SK-MEL-5 (cell line): ENCODE results near the gene FCHO1. TPM values are rescaled to one million over a fixed set of nuclear protein-coding genes. Genes with fewer than 3 reads are reported as not detected.

Experiments
- DNase-seq: peaks from one replicate; pipeline ENCODE4 v3.0.0-alpha.2; 2016; ENCODE audit warnings: low read depth, low spot score
- in situ Hi-C: cut with HindIII; loops from 2 replicates; pipeline ENCODE4 v1.10.0; 2016; ENCODE audit warnings: low sequenced_read_pairs, high pct_unique_total_duplicates, low pct_unique_long_range_greater_than_20kb
- total RNA-seq: library from RNA; depleted of rRNA; stranded (reverse); fragments of >200 nt; shearing (Covaris generic); gene quantifications from 2 replicates; pipeline ENCODE4 v1.2.3, GENCODE V29; 2014; rRNA removed

Gene FCHO1
- total RNA-seq, 1 experiment from 2014 or later = 0.92 TPM

GRCh38 chr19:17832443-17833208 is 81.3 kb downstream of the FCHO1 start:
- in situ Hi-C loops = no loop called here

GRCh38 chr19:17834350-17835181 is 83.3 kb downstream of the FCHO1 start:
- in situ Hi-C loops = no loop called here
- DNase-seq = no peak

More at GRCh38 chr19:17832443-17833208, 81.3 kb downstream of the FCHO1 start:
- DNase-seq = no peak

GRCh38 chr19:17835182-17836006 is 84.1 kb downstream of the FCHO1 start:
- in situ Hi-C loops = no loop called here
- DNase-seq = peak; percentile 34

- no peak for DNase-seq
- in situ Hi-C loops = no loop called here
Measured at GRCh38 chr19:17836530-17836929, 85.3 kb downstream of the FCHO1 start.

GRCh38 chr19:17837972-17838371 is 86.7 kb downstream of the FCHO1 start:
- in situ Hi-C loops = no loop called here
- DNase-seq = no peak

Other genes starting within 250 kb of the FCHO1 start
- gene PGLS, start 239.8 kb upstream of the FCHO1 start, total RNA-seq = 58.6 and 59.2 TPM in 2 replicates
- gene COLGALT1, start 195.8 kb upstream of the FCHO1 start, total RNA-seq = 85.1 and 86.6 TPM in 2 replicates
- 0.26 and 0.61 TPM in 2 replicates for gene UNC13A, start 63.1 kb upstream of the FCHO1 start, total RNA-seq
- gene MAP1S, start 32.0 kb upstream of the FCHO1 start, total RNA-seq = 10.0 and 12.3 TPM in 2 replicates
- not detected in 2 replicates for gene B3GNT3, start 43.7 kb downstream of the FCHO1 start, total RNA-seq
- not detected in 2 replicates for gene INSL3, start 70.0 kb downstream of the FCHO1 start, total RNA-seq
- gene JAK3, start 96.5 kb downstream of the FCHO1 start, total RNA-seq = 0.24 and 0.48 TPM in 2 replicates
- gene RPL18A, start 108.4 kb downstream of the FCHO1 start, total RNA-seq = 1,450 and 1,494 TPM in 2 replicates
- gene SLC5A5, start 120.5 kb downstream of the FCHO1 start, total RNA-seq = 0.11 TPM in 1 of 2 replicates, not detected in the other
- 21.4 and 30.0 TPM in 2 replicates for gene CCDC124, start 181.5 kb downstream of the FCHO1 start, total RNA-seq
- 3.5 and 4.6 TPM in 2 replicates for gene KCNN1, start 215.6 kb downstream of the FCHO1 start, total RNA-seq